H1 (cell line): ENCODE data around the gene NPAS4. TPM values are rescaled to one million over a fixed set of nuclear protein-coding genes. Genes with fewer than 3 reads are reported as not detected.

Source experiments
- polyA plus RNA-seq, 7 experiments: library from polyadenylated mRNA; depleted of rRNA in 3 of 7; stranded (reverse) in 5 of 7; unstranded in 2 of 7; fragments of >200 nt in 5 of 7; fragments of 200-250 nt in 2 of 7; gene quantifications; 1 replicate in 5 of 7; 2 replicates in 1 of 7; 4 replicates in 1 of 7; pipeline versions ENCODE4 v1.2.1 to v1.2.3, GENCODE V29; 2011 to 2013; ENCODE audit warnings: missing spikeins in 2 of 7, mixed read lengths in 2 of 7
- small RNA-seq: library from polyadenylated mRNA; stranded (forward); fragments of <200 nt; extraction: miRNeasy Mini kit (QIAGEN cat#:217004); gene quantifications from one replicate; pipeline ENCODE3, GENCODE V24; 2013; ENCODE audit not compliant: insufficient read depth
- total RNA-seq: library from RNA; stranded (reverse); fragmentation: NEBNext Ultra II Directional; extraction: Animal tissue kit (Norgen Biotek cat#: 25700); gene quantifications from 2 replicates; pipeline ENCODE4 v1.2.1, GENCODE V29; 2021

NPAS4 gene
- total and polyA plus RNA-seq, 2 of the 8 experiments (the other 6 are each of a cell fraction or from before 2014, with no cell fraction given), result 0.73 to 0.99 TPM

Small RNA genes lying within 50 kb of the gene (small RNA-seq; reads per million reads assigned to genes)
- gene RF00017 (not detected), gene RF00416 (not detected), gene RNU1-84P (not detected)

Other genes starting within 250 kb of the NPAS4 start
- 41.8 and 42.5 TPM in 2 replicates for gene KLC2, start 163.3 kb upstream of the NPAS4 start, total RNA-seq
- 17.3 and 28.6 TPM in 2 replicates for gene KLC2, start 163.3 kb upstream of the NPAS4 start, polyA plus RNA-seq (2011; rRNA removed)
- gene RAB1B, start 152.4 kb upstream of the NPAS4 start, total RNA-seq, result 100 and 106 TPM in 2 replicates
- 217 and 306 TPM in 2 replicates for gene RAB1B, start 152.4 kb upstream of the NPAS4 start, polyA plus RNA-seq (2011; rRNA removed)
- gene CNIH2, start 142.9 kb upstream of the NPAS4 start, total RNA-seq, result 15.8 and 17.0 TPM in 2 replicates
- 11.6 and 12.5 TPM in 2 replicates for gene CNIH2, start 142.9 kb upstream of the NPAS4 start, polyA plus RNA-seq (2011; rRNA removed)
- gene YIF1A, start 131.9 kb upstream of the NPAS4 start, total RNA-seq, result 70.1 and 75.9 TPM in 2 replicates
- 178 and 248 TPM in 2 replicates for gene YIF1A, start 131.9 kb upstream of the NPAS4 start, polyA plus RNA-seq (2011; rRNA removed)
- gene TMEM151A, start 129.1 kb upstream of the NPAS4 start, total RNA-seq, result 2.4 and 3.2 TPM in 2 replicates
- 3.2 and 4.5 TPM in 2 replicates for gene TMEM151A, start 129.1 kb upstream of the NPAS4 start, polyA plus RNA-seq (2011; rRNA removed)
- 3.7 and 3.9 TPM in 2 replicates for gene CD248, start 104.0 kb upstream of the NPAS4 start, total RNA-seq
- gene CD248, start 104.0 kb upstream of the NPAS4 start, polyA plus RNA-seq (2011; rRNA removed), result 2.7 and 4.6 TPM in 2 replicates
- 5.4 and 6.6 TPM in 2 replicates for gene RIN1, start 84.6 kb upstream of the NPAS4 start, total RNA-seq
- 2.5 and 3.8 TPM in 2 replicates for gene RIN1, start 84.6 kb upstream of the NPAS4 start, polyA plus RNA-seq (2011; rRNA removed)
- 44.8 and 46.1 TPM in 2 replicates for gene BRMS1, start 75.9 kb upstream of the NPAS4 start, total RNA-seq
- 39.2 and 46.5 TPM in 2 replicates for gene BRMS1, start 75.9 kb upstream of the NPAS4 start, polyA plus RNA-seq (2011; rRNA removed)
- 27.1 and 27.8 TPM in 2 replicates for gene B4GAT1, start 73.4 kb upstream of the NPAS4 start, total RNA-seq
- gene B4GAT1, start 73.4 kb upstream of the NPAS4 start, polyA plus RNA-seq (2011; rRNA removed), result 22.2 and 32.8 TPM in 2 replicates
- gene SLC29A2, start 49.3 kb upstream of the NPAS4 start, total RNA-seq, result 29.3 and 32.4 TPM in 2 replicates
- 31.6 and 42.0 TPM in 2 replicates for gene SLC29A2, start 49.3 kb upstream of the NPAS4 start, polyA plus RNA-seq (2011; rRNA removed)
- 141 and 152 TPM in 2 replicates for gene MRPL11, start 17.8 kb downstream of the NPAS4 start, total RNA-seq
- gene MRPL11, start 17.8 kb downstream of the NPAS4 start, polyA plus RNA-seq (2011; rRNA removed), result 105 and 106 TPM in 2 replicates
- gene PELI3, start 45.9 kb downstream of the NPAS4 start, total RNA-seq, result 7.6 TPM in 2 replicates
- 5.2 and 7.6 TPM in 2 replicates for gene PELI3, start 45.9 kb downstream of the NPAS4 start, polyA plus RNA-seq (2011; rRNA removed)
- 82.7 and 86.4 TPM in 2 replicates for gene DPP3, start 59.4 kb downstream of the NPAS4 start, total RNA-seq
- 75.1 and 90.6 TPM in 2 replicates for gene DPP3, start 59.4 kb downstream of the NPAS4 start, polyA plus RNA-seq (2011; rRNA removed)
- gene BBS1, start 89.6 kb downstream of the NPAS4 start, total RNA-seq, result 19.1 and 22.1 TPM in 2 replicates
- 19.5 and 33.7 TPM in 2 replicates for gene BBS1, start 89.6 kb downstream of the NPAS4 start, polyA plus RNA-seq (2011; rRNA removed)
- gene ZDHHC24, start 125.0 kb downstream of the NPAS4 start, total RNA-seq, result 7.0 and 8.4 TPM in 2 replicates
- 9.7 and 15.6 TPM in 2 replicates for gene ZDHHC24, start 125.0 kb downstream of the NPAS4 start, polyA plus RNA-seq (2011; rRNA removed)
- gene ACTN3, start 125.9 kb downstream of the NPAS4 start, total RNA-seq, result 28.2 and 30.8 TPM in 2 replicates
- 36.7 and 46.2 TPM in 2 replicates for gene ACTN3, start 125.9 kb downstream of the NPAS4 start, polyA plus RNA-seq (2011; rRNA removed)
- 0.36 and 0.58 TPM in 2 replicates for gene CTSF, start 147.6 kb downstream of the NPAS4 start, total RNA-seq
- gene CTSF, start 147.6 kb downstream of the NPAS4 start, polyA plus RNA-seq (2011; rRNA removed), result 2.3 and 2.6 TPM in 2 replicates
- gene CCDC87, start 172.0 kb downstream of the NPAS4 start, total RNA-seq, result 0.99 and 1.1 TPM in 2 replicates
- 0.32 and 0.63 TPM in 2 replicates for gene CCDC87, start 172.0 kb downstream of the NPAS4 start, polyA plus RNA-seq (2011; rRNA removed)
- gene CCS, start 172.2 kb downstream of the NPAS4 start, total RNA-seq, result 35.2 and 37.1 TPM in 2 replicates
- gene CCS, start 172.2 kb downstream of the NPAS4 start, polyA plus RNA-seq (2011; rRNA removed), result 37.7 and 57.7 TPM in 2 replicates
- gene RBM14, start 195.6 kb downstream of the NPAS4 start, total RNA-seq, result 142 and 145 TPM in 2 replicates
- gene RBM14, start 195.6 kb downstream of the NPAS4 start, polyA plus RNA-seq (2011; rRNA removed), result 67.2 and 81.1 TPM in 2 replicates
- 192 and 201 TPM in 2 replicates for gene RBM4, start 217.7 kb downstream of the NPAS4 start, total RNA-seq
- gene RBM4, start 217.7 kb downstream of the NPAS4 start, polyA plus RNA-seq (2011; rRNA removed), result 276 and 330 TPM in 2 replicates